Lower leg skin (tissue), 3 donors: ENCODE data around the gene P4HA1.

Source experiments
- POLR2A ChIP-seq, 2 donors: fragments of 450-650 bp; IDR thresholded peaks; one replicate each; pipeline ENCODE4 v1.6.1; 2016 to 2017; ENCODE audit warnings: antibody characterized with exemption in 2 of 2, mild to moderate bottlenecking in 1 of 2, moderate library complexity in 1 of 2
- TF ChIP-seq, protein P1 (sequence below), 3 donors: fragments of 450-650 bp; IDR thresholded peaks; one replicate each; pipeline ENCODE4 v1.5.1; 2016; ENCODE audit warnings: antibody characterized with exemption in 3 of 3, mild to moderate bottlenecking in 3 of 3, moderate library complexity in 2 of 3

- TF ChIP-seq, protein P1, sequence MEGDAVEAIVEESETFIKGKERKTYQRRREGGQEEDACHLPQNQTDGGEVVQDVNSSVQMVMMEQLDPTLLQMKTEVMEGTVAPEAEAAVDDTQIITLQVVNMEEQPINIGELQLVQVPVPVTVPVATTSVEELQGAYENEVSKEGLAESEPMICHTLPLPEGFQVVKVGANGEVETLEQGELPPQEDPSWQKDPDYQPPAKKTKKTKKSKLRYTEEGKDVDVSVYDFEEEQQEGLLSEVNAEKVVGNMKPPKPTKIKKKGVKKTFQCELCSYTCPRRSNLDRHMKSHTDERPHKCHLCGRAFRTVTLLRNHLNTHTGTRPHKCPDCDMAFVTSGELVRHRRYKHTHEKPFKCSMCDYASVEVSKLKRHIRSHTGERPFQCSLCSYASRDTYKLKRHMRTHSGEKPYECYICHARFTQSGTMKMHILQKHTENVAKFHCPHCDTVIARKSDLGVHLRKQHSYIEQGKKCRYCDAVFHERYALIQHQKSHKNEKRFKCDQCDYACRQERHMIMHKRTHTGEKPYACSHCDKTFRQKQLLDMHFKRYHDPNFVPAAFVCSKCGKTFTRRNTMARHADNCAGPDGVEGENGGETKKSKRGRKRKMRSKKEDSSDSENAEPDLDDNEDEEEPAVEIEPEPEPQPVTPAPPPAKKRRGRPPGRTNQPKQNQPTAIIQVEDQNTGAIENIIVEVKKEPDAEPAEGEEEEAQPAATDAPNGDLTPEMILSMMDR (IDR thresholded peaks at IDR 0.05): no peak
- TF ChIP-seq POLR2A (IDR thresholded peaks at IDR 0.05): no peak
Measured at GRCh38 chr10:72997099-72997498, 99.6 kb downstream of the P4HA1 start.
